HL-60/S4 treated with retinoic acid at 250 ng/mL for 4 days and 3 days (cell line): Measurements from ENCODE around the gene RRP9.
"Not testable (repeated sequence)": the region's sequence is repeated elsewhere in the genome, so short reads cannot be mapped to it uniquely, and the experiment has no call there.

Experiments
- in situ Hi-C: fragments of 300-500 bp; cut with MboI; formaldehyde crosslinking; loops from 2 replicates; pipeline ENCODE4 v1.7.0; 2022; ENCODE audit warnings: low sequenced_read_pairs

The RRP9 gene, protein sequence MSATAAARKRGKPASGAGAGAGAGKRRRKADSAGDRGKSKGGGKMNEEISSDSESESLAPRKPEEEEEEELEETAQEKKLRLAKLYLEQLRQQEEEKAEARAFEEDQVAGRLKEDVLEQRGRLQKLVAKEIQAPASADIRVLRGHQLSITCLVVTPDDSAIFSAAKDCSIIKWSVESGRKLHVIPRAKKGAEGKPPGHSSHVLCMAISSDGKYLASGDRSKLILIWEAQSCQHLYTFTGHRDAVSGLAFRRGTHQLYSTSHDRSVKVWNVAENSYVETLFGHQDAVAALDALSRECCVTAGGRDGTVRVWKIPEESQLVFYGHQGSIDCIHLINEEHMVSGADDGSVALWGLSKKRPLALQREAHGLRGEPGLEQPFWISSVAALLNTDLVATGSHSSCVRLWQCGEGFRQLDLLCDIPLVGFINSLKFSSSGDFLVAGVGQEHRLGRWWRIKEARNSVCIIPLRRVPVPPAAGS

GRCh38 chr3:51941798-51942602 lies at the start of gene RRP9, which contains the start of gene PARP3:
TSS of gene RRP9 (minus strand) at chr3:51941904. CDS start at chr3:51941867, 37 bp downstream.
TSS of gene PARP3 (plus strand) at chr3:51942363. CDS start at chr3:51943356, 993 bp downstream.
- in situ Hi-C loops = no loop called here

- in situ Hi-C loops = not testable (repeated sequence)
These were observed 48.8 kb upstream of the RRP9 start for GRCh38 chr3:51990501-51990971.

DNA sequence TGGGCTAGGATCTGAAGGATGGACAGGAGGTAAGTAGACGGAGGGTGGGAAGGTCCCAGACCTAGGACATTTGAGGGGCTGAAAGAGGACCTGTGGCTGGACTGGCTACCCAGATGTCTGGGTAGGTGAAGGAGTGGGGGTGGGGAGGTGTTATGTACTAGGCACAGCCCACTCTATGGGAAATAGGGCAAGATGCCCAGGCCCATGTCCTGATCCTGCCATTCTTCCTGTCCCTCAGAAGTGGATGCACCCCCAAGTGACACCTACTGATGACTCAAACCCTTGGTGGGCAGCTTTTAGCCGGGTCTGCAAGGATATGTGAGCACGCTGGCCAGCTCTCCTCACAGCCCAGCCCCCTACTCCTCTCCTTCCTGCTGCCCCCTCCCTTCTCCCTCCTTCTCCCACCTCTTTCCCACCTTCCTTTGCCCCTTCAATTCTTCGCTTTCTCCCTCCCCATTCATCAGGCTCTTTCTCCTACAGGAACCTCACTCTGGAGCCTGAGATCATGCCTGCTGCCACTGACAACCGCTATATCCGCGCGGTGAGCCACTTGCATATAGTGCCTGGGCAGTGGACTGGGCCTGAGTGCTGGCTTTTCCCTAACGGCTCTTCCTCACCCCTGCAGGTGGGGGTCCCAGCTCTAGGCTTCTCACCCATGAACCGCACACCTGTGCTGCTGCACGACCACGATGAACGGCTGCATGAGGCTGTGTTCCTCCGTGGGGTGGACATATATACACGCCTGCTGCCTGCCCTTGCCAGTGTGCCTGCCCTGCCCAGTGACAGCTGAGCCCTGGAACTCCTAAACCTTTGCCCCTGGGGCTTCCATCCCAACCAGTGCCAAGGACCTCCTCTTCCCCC lies 46.8 kb upstream of the RRP9 start:
- in situ Hi-C loops = no loop called here

DNA sequence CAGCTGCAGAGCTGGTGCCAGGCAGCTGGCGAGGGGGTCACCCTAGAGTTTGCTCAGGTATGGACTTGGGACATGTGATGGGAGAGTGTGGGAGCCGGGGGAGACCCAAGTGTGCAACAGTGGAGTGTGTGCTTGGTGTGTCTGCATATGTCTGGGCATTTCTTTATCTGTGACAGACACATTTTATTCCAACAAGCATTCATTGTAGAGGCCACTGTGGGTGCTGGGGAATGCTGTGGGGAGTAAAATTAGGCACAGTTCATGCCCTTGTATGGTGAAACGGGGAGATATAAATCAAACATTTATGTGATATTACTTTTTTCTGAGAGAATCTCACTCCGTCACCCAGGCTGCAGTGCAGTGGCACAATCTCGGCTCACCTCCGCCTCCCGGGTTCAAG lies 45.9 kb upstream of the RRP9 start:
- in situ Hi-C loops = no loop called here

- in situ Hi-C loops = no loop called here
These were observed 44.6 kb upstream of the RRP9 start for GRCh38 chr3:51986010-51986947.

DNA sequence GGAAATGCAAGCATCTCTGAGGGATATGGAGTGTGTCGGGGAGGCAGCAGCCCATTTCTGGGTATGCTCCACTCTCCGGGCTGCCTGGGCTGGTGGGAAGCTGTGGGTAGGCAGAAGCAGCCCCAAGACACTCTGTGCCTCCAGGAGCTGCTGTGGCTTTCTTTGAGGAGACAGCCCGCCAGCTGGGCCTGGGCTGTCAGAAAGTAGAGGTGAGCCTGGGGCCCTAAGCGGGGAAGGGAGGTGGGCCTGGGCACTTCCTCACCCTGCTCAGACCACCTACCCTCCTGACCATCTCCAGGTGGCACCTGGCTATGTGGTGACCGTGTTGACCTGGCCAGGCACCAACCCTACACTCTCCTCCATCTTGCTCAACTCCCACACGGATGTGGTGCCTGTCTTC lies 43.4 kb upstream of the RRP9 start:
- in situ Hi-C loops = no loop called here

DNA sequence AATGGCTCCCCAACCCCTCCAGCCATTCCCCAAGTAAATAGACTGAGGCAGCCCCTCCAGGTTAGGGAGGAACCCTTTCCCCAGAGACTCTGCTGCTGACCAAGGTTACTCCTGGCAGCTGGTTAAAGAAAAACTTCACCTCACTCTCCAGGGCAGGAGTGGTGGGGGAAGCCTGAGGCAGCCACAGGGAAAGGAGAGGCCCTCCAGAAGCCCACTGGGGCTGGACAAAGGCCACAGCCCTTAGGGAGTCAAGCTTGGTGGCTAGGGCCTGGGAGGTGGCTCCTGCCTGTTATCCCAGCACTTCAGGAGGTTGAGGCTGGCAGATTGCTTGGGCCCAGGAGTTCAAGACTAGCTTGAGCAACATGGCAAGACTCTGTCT lies 42.6 kb upstream of the RRP9 start:
- in situ Hi-C loops = no loop called here

DNA sequence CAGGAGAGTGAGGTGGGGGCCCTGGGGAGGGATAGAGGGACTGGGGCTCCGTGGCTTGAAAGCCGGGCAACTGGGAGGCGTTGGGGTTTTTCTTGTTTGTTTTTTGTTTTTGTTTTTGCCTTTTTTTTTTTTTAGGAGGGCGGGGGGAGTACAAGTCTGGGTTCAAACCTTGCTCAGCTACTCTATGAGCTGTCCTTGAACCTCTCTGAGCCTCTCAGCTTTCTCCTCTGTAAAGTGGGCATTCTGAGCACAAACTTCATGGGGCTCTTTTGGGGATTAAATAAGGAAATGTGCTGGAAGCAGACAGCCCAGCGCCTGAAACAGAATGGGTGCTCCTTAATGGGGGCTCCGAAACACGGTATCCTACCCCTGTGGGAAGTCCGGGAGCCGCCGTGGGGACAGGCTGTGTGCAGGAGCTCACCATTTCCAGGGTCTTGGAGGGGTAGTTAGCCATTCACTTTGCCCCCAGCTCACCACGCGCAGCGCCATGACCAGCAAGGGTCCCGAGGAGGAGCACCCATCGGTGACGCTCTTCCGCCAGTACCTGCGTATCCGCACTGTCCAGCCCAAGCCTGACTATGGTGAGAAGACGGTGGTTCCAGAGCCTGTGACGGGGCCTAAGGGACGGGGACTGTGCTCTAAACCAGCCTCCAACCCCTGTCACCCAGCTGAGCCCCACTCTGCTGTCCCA lies 42.0 kb upstream of the RRP9 start:
- in situ Hi-C loops = no loop called here

GRCh38 chr3:51982838-51983577 lies 41.3 kb upstream of the RRP9 start, which contains the start of gene ACY1:
TSS of gene ACY1 (plus strand) at chr3:51983535. CDS start at chr3:51984065, 530 bp downstream.
- in situ Hi-C loops = no loop called here

DNA sequence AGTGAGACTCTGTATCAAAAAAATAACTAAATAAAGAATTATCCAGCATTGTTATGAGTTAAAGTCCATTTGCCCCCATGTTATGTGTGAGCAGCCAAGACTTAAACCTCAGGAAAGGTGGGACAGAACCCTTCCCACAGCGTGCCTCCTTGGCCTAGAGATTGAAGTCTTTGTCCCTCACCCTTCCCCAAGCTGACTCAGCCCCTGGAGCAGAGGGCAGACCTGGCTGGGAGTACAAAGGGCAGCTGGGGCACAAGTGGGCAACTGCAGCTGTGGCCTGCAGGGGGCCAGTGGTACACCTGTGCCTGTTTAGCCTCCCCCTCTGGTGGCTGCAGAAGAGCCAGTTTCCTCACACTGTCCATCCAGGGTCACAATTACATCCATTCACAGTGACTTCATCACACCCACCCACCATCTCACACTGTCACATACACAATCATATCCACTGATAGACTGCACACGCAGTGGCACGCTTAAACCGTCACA lies 40.7 kb upstream of the RRP9 start:
- in situ Hi-C loops = no loop called here

- in situ Hi-C loops = no loop called here
These were observed 38.5 kb upstream of the RRP9 start for GRCh38 chr3:51980253-51980652.

DNA sequence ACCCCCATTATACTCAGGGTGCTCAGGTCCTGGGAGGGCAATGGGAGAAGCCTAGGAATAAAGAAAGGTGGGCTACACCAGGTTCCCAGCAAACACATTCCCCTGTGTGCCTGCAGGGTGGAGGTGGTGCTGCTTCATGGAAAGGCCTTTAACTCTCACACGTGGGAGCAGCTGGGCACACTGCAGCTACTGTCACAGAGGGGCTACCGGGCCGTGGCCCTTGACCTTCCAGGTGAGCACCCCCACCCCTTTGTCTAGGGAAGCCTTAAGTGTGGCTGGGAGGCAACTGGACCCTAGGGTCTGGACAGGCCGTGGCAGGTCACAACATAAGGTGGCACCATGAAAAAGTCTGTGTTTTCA lies 36.4 kb upstream of the RRP9 start:
- in situ Hi-C loops = no loop called here

- in situ Hi-C loops = no loop called here
These were observed 35.9 kb upstream of the RRP9 start for GRCh38 chr3:51977446-51978142.

DNA sequence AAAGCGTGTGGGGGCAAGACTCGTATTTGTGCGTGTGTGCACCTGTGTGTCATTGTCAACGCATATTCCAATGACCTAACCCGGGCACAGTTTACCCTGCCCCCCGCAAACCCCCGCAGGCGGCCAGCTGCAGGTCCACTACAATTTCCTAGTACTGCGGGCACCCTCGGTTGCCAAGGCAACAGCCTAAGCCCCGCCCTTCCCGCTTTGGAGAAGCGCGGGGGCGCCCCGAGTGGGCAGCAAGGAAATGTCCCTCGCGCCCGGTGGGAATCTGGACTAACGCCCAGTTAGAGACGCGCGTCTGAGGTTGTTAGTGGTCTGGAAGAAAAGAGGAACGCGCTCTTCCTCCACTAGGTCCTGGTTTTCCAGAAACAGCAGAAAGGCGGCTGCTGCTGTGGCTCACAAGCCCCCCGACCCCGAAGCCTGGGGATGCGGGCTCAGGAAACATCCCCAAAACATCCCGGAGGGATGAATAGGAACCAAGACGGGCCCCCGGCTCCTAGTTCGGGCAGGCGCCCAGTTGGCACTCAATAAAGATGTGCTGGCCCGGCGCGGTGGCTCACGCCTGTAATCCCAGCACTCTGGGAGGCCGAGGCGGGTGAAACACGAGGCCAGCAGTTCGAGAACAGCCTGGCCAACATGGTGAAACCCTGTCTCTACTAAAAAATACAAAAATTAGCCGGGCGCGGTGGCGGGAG lies 34.3 kb upstream of the RRP9 start:
- in situ Hi-C loops = no loop called here

DNA sequence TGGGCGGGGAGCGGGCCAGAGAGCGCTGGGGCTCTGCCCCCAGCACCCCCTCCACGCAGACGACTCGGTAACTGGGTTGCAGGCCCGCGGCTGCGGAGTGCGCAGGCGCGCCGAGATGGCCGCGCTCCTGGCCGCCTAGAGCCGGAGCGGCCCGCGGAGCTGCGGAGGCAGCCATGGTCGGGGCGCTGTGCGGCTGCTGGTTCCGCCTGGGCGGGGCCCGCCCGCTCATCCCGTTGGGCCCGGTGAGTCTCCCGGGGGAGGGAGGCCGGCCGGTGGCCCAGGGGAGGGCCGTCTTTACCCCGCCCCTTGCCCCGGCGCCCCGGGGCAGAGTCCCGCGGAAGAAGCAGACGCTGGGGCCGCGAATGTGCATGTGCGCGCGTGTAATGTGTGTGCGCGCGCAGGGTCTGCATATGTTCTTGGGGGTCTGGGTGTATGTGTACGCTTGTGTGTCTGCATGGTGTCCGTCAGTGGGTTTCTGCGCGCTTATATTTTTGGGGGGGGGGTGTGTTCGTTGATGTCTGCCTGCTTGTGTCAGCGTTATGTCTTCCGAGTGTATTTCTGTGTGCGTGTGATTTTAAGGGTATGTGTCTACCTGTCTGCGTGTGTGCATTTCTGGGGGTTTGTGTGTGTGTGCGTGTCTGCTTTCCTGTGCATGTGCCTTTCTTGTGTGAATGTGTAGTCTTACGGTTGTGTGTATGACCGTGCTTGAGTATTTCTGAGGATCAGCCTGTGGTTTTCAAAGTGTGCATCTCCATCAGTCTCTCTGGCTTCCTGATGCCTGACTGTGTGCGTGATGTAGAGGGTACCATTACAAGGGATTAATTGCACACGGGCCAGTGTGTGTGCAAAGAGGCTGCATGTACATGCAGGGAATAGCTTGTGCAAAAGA lies 33.5 kb upstream of the RRP9 start, which contains the start of gene ABHD14A:
Gene ABHD14A, plus strand, starts transcription at position 102 of the 889 bp plus-strand sequence. Its CDS starts 72 bp downstream, at position 174.
- in situ Hi-C loops = no loop called here
